ENCODE data around the gene HLCS. TPM values are rescaled to one million over a fixed set of nuclear protein-coding genes. Genes with fewer than 3 reads are reported as not detected.

Gene HLCS
- total RNA-seq, 1 donor from 2014 or later, result 18.8 TPM

- no peak overlapping the region for H3K4me3 ChIP-seq (ENCODE audit: low read length in 3 of 3)
- H3K9me3 ChIP-seq (ENCODE audit: control insufficient read depth in 3 of 3, low read length in 3 of 3), result no peaks in the 10 kb centered on the region
- H3K9ac ChIP-seq (ENCODE audit: low read depth in 1 of 3, low read length in 3 of 3), result no peak overlapping the region
- H3K4me1 ChIP-seq (ENCODE audit: control insufficient read depth in 3 of 3, insufficient read depth in 3 of 3, low read length in 3 of 3), result no peaks in the 10 kb centered on the region
- no peak overlapping the region for H3K27ac ChIP-seq (ENCODE audit: low read depth, low read length)
- peaks cover 3 to 13% (median 3%) of the 10 kb centered on the region in 3 donors for H3K36me3 ChIP-seq (ENCODE audit: control insufficient read depth in 3 of 3, insufficient read depth in 3 of 3, low read length in 3 of 3)
- no peaks in the 10 kb centered on the region for H3K27me3 ChIP-seq (ENCODE audit: control insufficient read depth in 3 of 3, insufficient read depth in 3 of 3, low read length in 3 of 3)
Observed at GRCh38 chr21:36761685-36762084, 204.8 kb downstream of the HLCS start.

DNA sequence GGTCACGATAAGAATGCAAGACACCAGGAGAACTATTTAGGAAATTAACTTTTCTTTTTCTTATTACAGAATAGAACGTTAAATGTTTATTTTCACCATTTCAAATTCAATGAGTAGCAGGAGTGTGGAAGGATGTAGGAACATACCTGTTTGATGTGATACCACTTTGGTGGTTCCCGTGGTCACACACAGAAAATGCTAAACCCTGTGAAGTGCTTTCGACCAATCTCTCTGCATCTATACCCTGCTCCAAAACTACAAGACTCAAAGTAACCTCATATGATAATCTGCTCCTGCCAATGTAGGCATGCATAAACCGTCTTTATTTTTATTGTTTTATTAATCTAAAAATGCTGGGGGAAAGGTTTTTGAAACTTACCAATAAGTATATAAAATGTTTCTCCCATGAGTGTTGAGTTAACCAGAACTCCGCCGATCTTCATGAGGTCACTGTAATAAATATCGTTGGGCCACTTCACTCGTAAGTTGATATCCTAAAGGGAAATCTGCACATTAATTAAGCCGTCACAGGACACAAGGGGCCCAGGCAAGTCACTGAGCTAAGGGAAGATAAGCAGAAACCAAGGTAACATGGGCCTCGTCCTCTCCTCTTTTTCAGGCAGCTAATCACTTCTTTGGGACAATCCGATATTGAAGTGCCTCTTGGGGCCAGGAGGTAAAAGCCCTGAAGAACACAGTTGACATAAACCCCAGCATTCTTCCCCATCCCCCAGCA lies 207.0 kb downstream of the HLCS start:
- Histone ChIP-seq H3K4me3 (ENCODE audit: low read length in 3 of 3) (no peak overlapping the region), H3K9me3 (ENCODE audit: control insufficient read depth in 3 of 3, low read length in 3 of 3) (no peaks in the 10 kb centered on the region), H3K4me1 (ENCODE audit: control insufficient read depth in 3 of 3, insufficient read depth in 3 of 3, low read length in 3 of 3) (no peaks in the 10 kb centered on the region), H3K27ac (ENCODE audit: low read depth, low read length) (no peak overlapping the region), H3K9ac (ENCODE audit: low read depth in 1 of 3, low read length in 3 of 3) (no peak overlapping the region), H3K36me3 (ENCODE audit: control insufficient read depth in 3 of 3, insufficient read depth in 3 of 3, low read length in 3 of 3) (peaks cover 0 to 13% (median 4%) of the 10 kb centered on the region in 3 donors), H3K27me3 (ENCODE audit: control insufficient read depth in 3 of 3, insufficient read depth in 3 of 3, low read length in 3 of 3) (no peaks in the 10 kb centered on the region)

GRCh38 chr21:36757196-36757595 lies 209.3 kb downstream of the HLCS start:
- Histone ChIP-seq H3K4me3 (ENCODE audit: low read length in 3 of 3) (no peak overlapping the region), H3K36me3 (ENCODE audit: control insufficient read depth in 3 of 3, insufficient read depth in 3 of 3, low read length in 3 of 3) (peaks cover 9 to 21% (median 12%) of the 10 kb centered on the region in 3 donors), H3K27me3 (ENCODE audit: control insufficient read depth in 3 of 3, insufficient read depth in 3 of 3, low read length in 3 of 3) (no peaks in the 10 kb centered on the region), H3K27ac (ENCODE audit: low read depth, low read length) (no peak overlapping the region), H3K9me3 (ENCODE audit: control insufficient read depth in 3 of 3, low read length in 3 of 3) (no peaks in the 10 kb centered on the region), H3K4me1 (ENCODE audit: control insufficient read depth in 3 of 3, insufficient read depth in 3 of 3, low read length in 3 of 3) (no peaks in the 10 kb centered on the region), H3K9ac (ENCODE audit: low read depth in 1 of 3, low read length in 3 of 3) (no peak overlapping the region)

DNA sequence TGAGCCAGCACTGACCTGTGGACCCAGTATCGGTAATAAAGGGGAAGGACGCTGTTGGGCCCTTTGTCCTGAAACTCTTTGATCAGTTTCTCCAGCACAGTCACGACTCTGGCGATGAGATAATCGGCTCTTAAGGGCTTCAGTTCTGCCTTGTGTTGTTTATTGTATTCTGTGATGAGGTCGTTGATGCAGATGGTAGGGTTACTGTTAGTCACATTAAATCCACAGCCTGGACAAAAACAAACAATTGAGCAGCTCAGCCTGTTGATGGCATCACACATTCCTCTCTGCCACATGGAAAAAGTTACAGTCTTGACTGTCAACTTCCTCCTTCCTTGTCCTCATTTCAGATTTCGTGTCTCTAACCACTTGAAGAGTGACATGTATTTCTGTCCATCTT lies 209.9 kb downstream of the HLCS start:
- H3K27ac ChIP-seq (ENCODE audit: low read depth, low read length), result no peak overlapping the region
- H3K4me3 ChIP-seq (ENCODE audit: low read length in 3 of 3), result no peak overlapping the region
- peaks cover 7 to 21% (median 13%) of the 10 kb centered on the region in 3 donors for H3K36me3 ChIP-seq (ENCODE audit: control insufficient read depth in 3 of 3, insufficient read depth in 3 of 3, low read length in 3 of 3)
- H3K27me3 ChIP-seq (ENCODE audit: control insufficient read depth in 3 of 3, insufficient read depth in 3 of 3, low read length in 3 of 3), result no peaks in the 10 kb centered on the region
- no peak overlapping the region for H3K9ac ChIP-seq (ENCODE audit: low read depth in 1 of 3, low read length in 3 of 3)
- H3K4me1 ChIP-seq (ENCODE audit: control insufficient read depth in 3 of 3, insufficient read depth in 3 of 3, low read length in 3 of 3), result no peaks in the 10 kb centered on the region
- no peaks in the 10 kb centered on the region for H3K9me3 ChIP-seq (ENCODE audit: control insufficient read depth in 3 of 3, low read length in 3 of 3)

DNA sequence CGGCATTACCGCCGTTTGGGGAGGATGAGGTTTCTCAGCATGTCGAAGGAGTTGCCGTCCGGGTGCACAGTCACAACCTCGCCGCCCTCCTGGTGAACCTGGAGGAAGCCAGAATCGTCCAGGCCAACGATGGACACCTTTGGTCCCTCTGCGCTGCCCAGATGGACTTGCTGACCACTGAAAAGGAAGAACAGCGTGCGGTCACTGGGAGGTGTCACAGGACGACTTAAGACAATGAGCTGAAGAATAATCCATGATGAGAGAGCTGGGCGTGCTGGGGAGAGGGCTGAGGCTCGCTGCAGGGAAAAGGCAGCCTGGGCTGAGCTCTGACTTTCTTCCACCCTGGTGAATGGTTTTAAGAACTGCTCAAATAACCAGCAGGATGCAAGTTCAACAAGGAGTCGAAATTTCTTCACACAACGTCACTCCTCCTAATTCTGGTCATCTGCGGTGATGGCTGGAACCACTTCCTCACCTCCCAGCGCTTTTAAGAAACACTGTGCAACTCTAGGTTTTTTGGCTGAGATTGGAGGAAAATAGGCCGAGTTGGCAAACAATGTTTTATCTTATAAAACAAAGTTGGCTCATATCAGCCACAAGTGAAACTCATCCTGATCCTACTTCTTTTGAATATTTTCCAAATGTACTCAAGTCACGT lies 212.1 kb downstream of the HLCS start:
- H3K36me3 ChIP-seq (ENCODE audit: control insufficient read depth in 3 of 3, insufficient read depth in 3 of 3, low read length in 3 of 3), result peaks cover 7 to 15% (median 13%) of the 10 kb centered on the region in 3 donors
- H3K4me1 ChIP-seq (ENCODE audit: control insufficient read depth in 3 of 3, insufficient read depth in 3 of 3, low read length in 3 of 3), result peaks cover 0 to 3% (median 0%) of the 10 kb centered on the region in 3 donors
- H3K27ac ChIP-seq (ENCODE audit: low read depth, low read length), result no peak overlapping the region
- H3K4me3 ChIP-seq (ENCODE audit: low read length in 3 of 3), result no peak overlapping the region
- H3K9ac ChIP-seq (ENCODE audit: low read depth in 1 of 3, low read length in 3 of 3), result no peak overlapping the region
- H3K27me3 ChIP-seq (ENCODE audit: control insufficient read depth in 3 of 3, insufficient read depth in 3 of 3, low read length in 3 of 3), result no peaks in the 10 kb centered on the region
- no peaks in the 10 kb centered on the region for H3K9me3 ChIP-seq (ENCODE audit: control insufficient read depth in 3 of 3, low read length in 3 of 3)

DNA sequence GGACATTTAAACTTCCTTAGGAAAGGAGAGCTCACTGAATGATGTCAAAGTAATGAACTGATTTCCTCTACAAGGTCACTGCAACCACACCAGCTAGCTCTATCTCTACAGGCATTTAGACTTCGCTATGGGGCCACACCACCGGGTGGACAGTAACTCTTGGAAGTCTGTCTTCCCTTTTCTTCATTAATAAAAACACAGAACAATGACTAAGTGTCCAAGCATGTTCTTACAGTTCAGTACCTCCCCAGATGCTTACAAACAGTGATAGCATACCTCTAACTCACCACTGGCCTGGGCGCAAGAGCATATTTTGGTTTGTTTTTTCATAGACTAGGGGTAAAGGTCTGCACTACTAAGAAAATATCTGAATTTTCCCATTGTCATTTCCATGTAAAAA lies 212.9 kb downstream of the HLCS start:
- peaks cover 0 to 4% (median 0%) of the 10 kb centered on the region in 3 donors for H3K27me3 ChIP-seq (ENCODE audit: control insufficient read depth in 3 of 3, insufficient read depth in 3 of 3, low read length in 3 of 3)
- peaks cover 0 to 3% (median 0%) of the 10 kb centered on the region in 3 donors for H3K4me1 ChIP-seq (ENCODE audit: control insufficient read depth in 3 of 3, insufficient read depth in 3 of 3, low read length in 3 of 3)
- no peak overlapping the region for H3K9ac ChIP-seq (ENCODE audit: low read depth in 1 of 3, low read length in 3 of 3)
- H3K4me3 ChIP-seq (ENCODE audit: low read length in 3 of 3), result no peak overlapping the region
- no peaks in the 10 kb centered on the region for H3K9me3 ChIP-seq (ENCODE audit: control insufficient read depth in 3 of 3, low read length in 3 of 3)
- peaks cover 7 to 15% (median 7%) of the 10 kb centered on the region in 3 donors for H3K36me3 ChIP-seq (ENCODE audit: control insufficient read depth in 3 of 3, insufficient read depth in 3 of 3, low read length in 3 of 3)
- H3K27ac ChIP-seq (ENCODE audit: low read depth, low read length), result no peak overlapping the region

DNA sequence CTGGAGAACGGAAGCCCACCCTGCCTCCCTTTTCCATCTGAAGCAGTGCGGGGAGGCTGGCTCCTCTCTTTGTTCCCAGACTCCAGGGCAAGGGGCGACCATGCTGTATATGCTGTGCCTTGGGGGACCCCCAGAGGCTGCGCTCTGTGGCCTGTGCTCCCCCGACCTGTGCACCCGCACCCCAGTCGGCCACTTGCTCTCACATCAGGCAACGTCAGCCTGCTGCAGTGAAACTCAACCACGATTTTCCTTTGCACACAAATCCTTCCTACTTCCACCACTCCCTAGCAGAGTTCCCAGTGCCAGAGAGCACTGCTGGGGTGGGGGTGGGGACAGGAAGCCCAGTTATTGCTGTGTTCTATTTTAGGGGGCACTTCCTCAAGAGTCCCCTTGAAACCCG lies 215.1 kb downstream of the HLCS start:
- no peak overlapping the region for H3K27ac ChIP-seq (ENCODE audit: low read depth, low read length)
- no peaks in the 10 kb centered on the region for H3K9me3 ChIP-seq (ENCODE audit: control insufficient read depth in 3 of 3, low read length in 3 of 3)
- peaks cover 0 to 20% (median 15%) of the 10 kb centered on the region in 3 donors for H3K27me3 ChIP-seq (ENCODE audit: control insufficient read depth in 3 of 3, insufficient read depth in 3 of 3, low read length in 3 of 3)
- no peak overlapping the region for H3K4me3 ChIP-seq (ENCODE audit: low read length in 3 of 3)
- peaks cover 0 to 5% (median 4%) of the 10 kb centered on the region in 3 donors for H3K4me1 ChIP-seq (ENCODE audit: control insufficient read depth in 3 of 3, insufficient read depth in 3 of 3, low read length in 3 of 3)
- no peak overlapping the region for H3K9ac ChIP-seq (ENCODE audit: low read depth in 1 of 3, low read length in 3 of 3)
- peaks cover 7 to 15% (median 7%) of the 10 kb centered on the region in 3 donors for H3K36me3 ChIP-seq (ENCODE audit: control insufficient read depth in 3 of 3, insufficient read depth in 3 of 3, low read length in 3 of 3)

DNA sequence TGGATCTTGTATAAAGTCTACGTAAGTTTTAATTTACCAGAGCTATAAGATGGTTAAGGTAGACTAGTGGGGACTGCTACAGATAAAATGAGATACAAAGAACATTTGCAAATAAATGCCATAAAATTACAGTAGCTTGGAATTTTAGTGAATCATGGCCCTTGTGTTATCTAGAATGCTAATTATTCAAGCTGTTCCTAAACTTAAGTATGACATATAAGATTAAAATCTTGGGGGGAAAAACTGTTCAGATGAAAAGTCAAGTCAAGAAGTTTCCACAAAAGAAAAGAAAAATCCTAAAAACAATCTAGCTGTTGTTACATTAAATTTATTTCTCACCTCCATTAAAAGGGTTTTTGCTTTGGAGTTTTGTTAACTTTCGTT lies 215.9 kb downstream of the HLCS start:
- Histone ChIP-seq H3K36me3 (ENCODE audit: control insufficient read depth in 3 of 3, insufficient read depth in 3 of 3, low read length in 3 of 3) (peaks cover 4 to 15% (median 7%) of the 10 kb centered on the region in 3 donors), H3K27ac (ENCODE audit: low read depth, low read length) (no peak overlapping the region), H3K9ac (ENCODE audit: low read depth in 1 of 3, low read length in 3 of 3) (no peak overlapping the region), H3K9me3 (ENCODE audit: control insufficient read depth in 3 of 3, low read length in 3 of 3) (no peaks in the 10 kb centered on the region), H3K4me1 (ENCODE audit: control insufficient read depth in 3 of 3, insufficient read depth in 3 of 3, low read length in 3 of 3) (peaks cover 0 to 5% (median 4%) of the 10 kb centered on the region in 3 donors), H3K4me3 (ENCODE audit: low read length in 3 of 3) (no peak overlapping the region), H3K27me3 (ENCODE audit: control insufficient read depth in 3 of 3, insufficient read depth in 3 of 3, low read length in 3 of 3) (peaks cover 0 to 28% (median 22%) of the 10 kb centered on the region in 3 donors)

- Histone ChIP-seq H3K9ac (ENCODE audit: low read depth in 1 of 3, low read length in 3 of 3) (no peak overlapping the region), H3K9me3 (ENCODE audit: control insufficient read depth in 3 of 3, low read length in 3 of 3) (no peaks in the 10 kb centered on the region)
Observed at GRCh38 chr21:36749935-36750575, 216.4 kb downstream of the HLCS start.

More at GRCh38 chr21:36749935-36750575, 216.4 kb downstream of the HLCS start:
- Histone ChIP-seq H3K27me3 (ENCODE audit: control insufficient read depth in 3 of 3, insufficient read depth in 3 of 3, low read length in 3 of 3) (peaks cover 4 to 32% (median 27%) of the 10 kb centered on the region in 3 donors), H3K27ac (ENCODE audit: low read depth, low read length) (no peak overlapping the region), H3K36me3 (ENCODE audit: control insufficient read depth in 3 of 3, insufficient read depth in 3 of 3, low read length in 3 of 3) (peaks cover 4 to 15% (median 7%) of the 10 kb centered on the region in 3 donors), H3K4me1 (ENCODE audit: control insufficient read depth in 3 of 3, insufficient read depth in 3 of 3, low read length in 3 of 3) (peaks cover 3 to 9% (median 5%) of the 10 kb centered on the region in 3 donors), H3K4me3 (ENCODE audit: low read length in 3 of 3) (no peak overlapping the region)

Data from skeletal muscle tissue (tissue), 4 donors.